CMK (cell line): Measurements from ENCODE around the gene TIMM10.

Experiments
- DNase-seq: peaks from one replicate; pipeline ENCODE4 v3.0.0-alpha.2; 2010; ENCODE audit warnings: low read depth

TIMM10 gene

DNA sequence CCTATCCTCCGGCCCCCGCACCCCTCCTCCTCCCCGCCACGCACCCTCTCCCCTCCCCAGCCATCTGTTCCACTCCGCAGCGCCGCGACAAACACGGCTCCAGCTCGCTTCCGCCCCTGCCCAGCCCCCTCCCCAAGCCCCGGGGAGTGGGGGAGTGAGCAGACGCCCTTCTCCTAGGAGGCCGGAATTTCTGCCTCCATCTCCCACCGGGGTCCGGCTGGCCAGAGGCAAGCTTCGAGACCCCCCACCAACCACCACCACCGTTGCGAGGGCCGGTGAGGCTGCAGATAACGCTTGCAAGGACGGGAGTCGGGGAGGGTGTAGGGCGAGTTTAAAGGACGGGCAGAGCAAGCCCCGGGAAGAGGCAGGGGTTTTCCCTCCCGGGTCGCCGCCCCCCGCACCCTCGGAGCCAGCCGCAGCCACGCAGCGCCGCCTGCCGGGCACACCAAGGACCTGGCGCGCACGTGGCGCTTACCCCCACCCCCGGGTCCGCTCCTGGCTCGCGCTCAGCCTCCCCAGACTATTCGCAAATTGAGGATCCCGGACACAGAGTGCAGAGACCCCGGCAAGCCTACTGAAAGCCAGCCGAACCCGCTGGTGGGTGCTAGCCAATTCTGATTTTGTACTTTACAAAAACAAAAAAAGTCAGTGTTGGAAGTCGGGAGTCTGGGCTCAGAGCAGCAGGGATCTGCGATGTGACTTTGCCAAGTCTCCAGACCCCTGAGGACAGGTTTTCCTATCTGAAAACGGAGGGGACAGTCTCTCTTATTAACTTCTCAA, 47.6 kb downstream of the TIMM10 start:
- DNase-seq, result no peak

DNA sequence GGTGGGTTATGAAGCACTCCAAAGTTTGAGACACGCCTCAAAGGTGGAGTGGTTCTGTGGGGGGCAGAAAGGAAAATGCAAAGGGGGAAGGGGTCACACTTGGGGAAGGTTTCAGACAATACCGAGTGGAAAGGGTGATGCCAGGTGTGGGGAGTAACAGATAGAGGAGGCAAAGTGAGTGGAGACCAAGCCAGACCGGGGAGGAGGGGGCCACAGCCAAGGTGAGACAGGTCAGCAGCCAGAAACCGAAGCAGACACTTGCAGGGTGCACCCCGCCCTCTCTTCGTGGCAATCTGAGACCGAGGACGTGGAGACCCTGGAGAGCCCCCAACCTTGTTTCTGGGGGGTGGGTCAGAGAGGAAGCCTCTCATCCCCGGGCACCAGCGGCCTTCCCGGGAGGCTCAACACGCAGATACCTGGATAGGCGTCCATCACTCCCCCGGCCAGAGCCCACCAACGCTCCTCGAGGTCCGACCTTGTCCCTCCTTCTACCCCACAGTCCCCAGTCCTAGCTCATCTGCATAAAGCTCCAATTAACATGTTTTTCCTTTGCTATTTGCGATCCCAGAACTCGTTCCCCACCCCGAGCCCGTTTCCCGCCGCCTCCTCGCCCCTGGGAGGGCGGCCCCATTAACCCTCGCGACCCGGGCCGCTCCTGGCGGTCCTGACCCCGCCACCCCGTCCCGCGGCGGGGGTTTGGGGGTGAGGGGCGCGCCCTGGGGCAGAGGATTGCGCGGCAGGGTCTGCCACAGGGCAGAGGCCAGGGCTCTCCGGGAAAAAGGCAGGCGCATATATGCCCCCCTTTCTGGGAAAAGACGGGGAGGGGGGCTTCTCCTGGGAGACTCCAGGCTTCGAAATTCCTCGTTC, 48.4 kb downstream of the TIMM10 start:
- DNase-seq, result no peak

DNA sequence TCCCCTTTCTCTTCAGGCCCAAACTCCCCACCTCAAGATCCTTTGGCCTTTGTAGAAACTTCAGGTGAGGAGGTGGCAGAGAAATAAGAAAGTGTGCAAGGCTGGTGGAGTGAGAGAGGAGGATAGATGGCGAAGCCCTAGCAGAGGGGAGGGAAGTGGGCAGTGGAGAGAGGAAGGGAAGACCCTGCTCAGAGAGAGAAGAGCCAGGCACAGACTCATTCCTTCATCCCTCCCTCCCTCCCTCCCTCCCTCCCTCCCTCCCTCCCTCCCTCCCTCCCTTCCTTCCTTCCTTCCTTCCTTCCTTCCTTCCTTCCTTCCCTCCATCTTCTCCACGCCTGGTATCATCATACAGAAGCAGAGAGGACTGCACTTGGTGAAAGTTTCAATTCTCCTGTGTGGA, 49.2 kb downstream of the TIMM10 start:
- DNase-seq, result no peak

DNA sequence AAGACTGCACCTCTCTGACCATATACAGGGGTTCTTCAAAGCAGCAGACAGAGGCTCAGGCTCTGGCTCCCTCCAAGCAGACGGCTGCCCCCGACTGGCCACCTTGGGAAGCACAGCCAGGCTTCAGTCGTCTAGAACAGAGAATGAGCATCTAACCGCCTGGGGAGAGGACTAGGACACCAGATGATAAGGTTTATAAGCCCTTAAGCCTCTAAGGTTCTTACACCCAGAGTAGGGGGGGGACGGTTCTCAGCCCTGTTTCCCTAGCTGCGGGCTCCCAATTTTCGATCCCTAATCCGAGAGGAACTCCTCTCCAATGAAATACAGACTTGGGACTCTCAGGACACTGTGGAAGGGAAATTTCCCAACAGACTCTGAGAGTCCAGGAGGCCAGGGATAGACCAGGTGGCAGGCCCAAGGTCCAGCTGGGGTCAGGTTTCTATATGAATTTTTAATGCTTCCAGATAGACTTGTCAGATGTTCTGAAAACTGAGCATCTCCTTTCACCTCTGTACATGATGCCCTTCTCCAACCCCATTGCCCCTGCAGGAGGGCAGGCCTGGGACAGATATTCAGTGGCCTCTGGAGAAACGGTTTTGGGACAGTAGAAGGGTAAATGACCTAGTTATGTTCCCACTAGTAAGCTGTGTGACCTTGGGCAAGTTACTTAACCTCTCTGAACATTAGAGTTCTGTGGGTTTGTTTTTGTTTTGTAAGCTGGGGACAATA, 50.0 kb downstream of the TIMM10 start:
- no peak for DNase-seq

DNA sequence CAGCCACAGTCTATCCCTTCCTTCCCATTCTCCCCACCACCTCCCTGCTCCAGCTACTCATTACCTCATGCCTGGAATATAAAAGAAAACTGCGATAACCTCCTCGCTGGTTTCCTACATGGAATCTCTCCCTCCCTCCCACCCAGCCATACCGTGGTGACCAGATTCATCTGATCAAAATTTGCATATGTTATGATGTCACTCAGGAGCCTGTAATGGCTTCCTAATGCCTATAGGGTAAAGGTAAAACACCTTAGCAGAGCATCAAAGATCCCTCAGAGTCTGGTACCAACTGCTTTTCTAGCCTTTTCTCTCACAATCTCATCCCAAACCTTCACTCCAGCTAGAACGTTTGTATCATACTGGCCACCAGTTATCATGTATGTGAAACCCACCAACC, 50.6 kb downstream of the TIMM10 start:
- DNase-seq, result no peak

DNA sequence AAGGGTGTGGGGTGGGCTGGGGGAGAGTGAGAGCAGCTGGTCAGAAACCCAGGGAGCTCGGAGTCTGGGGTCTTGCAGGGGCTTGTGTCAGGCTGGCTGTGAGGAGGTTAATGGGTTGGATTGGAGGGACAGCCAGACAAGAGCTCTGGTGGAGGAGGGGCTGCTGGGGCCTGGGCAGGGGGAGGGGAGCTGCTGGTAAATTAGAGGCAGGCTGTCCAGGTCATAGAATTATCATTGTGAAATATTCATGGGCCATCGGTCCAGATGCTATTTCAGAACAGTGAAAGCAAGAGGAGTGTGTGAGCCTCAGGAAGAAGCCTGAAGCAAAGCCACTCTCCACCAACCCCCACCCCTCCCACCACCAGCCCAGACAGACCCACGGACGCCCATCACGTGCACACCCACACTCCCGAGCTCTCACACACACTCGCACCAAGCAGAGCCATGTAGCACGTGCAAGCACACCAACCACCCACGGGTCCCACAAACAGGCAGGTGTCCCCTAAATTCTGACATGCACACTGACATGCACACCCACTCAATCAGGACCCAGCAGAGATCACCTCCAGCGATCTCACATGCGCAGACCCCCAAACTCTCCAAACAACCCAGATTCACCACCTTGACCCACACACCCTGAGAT, 51.4 kb downstream of the TIMM10 start:
- no peak for DNase-seq
